HL-60 (cell line): Measurements from ENCODE around the gene COPS9.

ENCODE experiments used
- GABPA ChIP-seq: IDR thresholded peaks from 2 replicates; pipeline ENCODE4 v1.6.1; 2012; ENCODE audit warnings: low read depth
- POLR2AphosphoS5 ChIP-seq: IDR thresholded peaks from 2 replicates; pipeline ENCODE4 v1.6.1; 2012; ENCODE audit warnings: low read depth
- SPI1 ChIP-seq: IDR thresholded peaks from 2 replicates; pipeline ENCODE4 v1.6.1; 2012; ENCODE audit warnings: low read depth, mild to moderate bottlenecking, borderline replicate concordance
- TF ChIP-seq, protein P1 (sequence below): IDR thresholded peaks from 2 replicates; pipeline ENCODE4 v1.6.1; 2012; ENCODE audit warnings: low read depth; ENCODE audit not compliant: insufficient replicate concordance
- TF ChIP-seq, protein P2 (sequence below): IDR thresholded peaks from one replicate; pipeline ENCODE4 v1.5.1; 2011; ENCODE audit warnings: low read length, control low read depth, inconsistent platforms; ENCODE audit not compliant: insufficient read depth

DNA sequence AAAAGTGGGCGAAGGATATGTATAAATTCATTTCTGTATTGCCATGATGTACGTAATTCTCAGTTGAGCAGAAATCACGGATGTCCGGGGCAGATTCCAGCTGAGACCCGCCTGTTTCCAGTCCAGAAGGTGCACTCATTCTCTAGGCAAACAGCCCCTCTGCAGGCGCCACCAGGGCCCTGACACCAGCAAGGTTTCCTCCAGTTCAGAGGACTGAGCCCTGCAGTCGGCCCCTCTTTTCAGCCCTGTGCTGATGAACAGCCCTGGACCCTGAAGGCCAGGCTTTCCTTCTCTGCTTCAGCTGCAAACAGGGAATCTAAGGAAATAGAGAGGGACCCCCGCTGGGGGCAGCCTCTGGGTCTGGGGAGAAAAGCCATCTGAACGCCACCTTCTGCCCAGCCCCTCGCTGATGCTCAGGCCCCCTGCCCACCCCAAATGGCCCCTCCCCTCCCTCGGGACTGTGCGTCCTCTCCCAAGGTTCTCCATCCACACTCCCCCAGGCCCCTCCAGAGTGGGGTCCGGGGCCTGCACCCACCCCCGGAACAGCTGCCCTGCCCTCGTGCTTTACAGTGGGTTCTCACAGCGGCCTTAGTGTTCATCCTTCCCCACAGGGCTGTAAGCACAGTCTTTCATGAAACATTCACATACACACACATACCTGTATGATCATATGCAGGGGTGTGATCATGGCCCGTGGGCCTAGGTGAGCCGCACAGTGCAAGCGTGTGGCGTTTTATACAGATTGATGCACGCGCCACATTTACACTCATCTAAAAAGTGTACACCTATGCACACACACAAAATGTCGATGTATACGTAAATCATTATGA is 12.1 kb downstream of the COPS9 start:
- TF ChIP-seq, protein P1, sequence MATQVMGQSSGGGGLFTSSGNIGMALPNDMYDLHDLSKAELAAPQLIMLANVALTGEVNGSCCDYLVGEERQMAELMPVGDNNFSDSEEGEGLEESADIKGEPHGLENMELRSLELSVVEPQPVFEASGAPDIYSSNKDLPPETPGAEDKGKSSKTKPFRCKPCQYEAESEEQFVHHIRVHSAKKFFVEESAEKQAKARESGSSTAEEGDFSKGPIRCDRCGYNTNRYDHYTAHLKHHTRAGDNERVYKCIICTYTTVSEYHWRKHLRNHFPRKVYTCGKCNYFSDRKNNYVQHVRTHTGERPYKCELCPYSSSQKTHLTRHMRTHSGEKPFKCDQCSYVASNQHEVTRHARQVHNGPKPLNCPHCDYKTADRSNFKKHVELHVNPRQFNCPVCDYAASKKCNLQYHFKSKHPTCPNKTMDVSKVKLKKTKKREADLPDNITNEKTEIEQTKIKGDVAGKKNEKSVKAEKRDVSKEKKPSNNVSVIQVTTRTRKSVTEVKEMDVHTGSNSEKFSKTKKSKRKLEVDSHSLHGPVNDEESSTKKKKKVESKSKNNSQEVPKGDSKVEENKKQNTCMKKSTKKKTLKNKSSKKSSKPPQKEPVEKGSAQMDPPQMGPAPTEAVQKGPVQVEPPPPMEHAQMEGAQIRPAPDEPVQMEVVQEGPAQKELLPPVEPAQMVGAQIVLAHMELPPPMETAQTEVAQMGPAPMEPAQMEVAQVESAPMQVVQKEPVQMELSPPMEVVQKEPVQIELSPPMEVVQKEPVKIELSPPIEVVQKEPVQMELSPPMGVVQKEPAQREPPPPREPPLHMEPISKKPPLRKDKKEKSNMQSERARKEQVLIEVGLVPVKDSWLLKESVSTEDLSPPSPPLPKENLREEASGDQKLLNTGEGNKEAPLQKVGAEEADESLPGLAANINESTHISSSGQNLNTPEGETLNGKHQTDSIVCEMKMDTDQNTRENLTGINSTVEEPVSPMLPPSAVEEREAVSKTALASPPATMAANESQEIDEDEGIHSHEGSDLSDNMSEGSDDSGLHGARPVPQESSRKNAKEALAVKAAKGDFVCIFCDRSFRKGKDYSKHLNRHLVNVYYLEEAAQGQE = no peak
- TF ChIP-seq, protein P2, sequence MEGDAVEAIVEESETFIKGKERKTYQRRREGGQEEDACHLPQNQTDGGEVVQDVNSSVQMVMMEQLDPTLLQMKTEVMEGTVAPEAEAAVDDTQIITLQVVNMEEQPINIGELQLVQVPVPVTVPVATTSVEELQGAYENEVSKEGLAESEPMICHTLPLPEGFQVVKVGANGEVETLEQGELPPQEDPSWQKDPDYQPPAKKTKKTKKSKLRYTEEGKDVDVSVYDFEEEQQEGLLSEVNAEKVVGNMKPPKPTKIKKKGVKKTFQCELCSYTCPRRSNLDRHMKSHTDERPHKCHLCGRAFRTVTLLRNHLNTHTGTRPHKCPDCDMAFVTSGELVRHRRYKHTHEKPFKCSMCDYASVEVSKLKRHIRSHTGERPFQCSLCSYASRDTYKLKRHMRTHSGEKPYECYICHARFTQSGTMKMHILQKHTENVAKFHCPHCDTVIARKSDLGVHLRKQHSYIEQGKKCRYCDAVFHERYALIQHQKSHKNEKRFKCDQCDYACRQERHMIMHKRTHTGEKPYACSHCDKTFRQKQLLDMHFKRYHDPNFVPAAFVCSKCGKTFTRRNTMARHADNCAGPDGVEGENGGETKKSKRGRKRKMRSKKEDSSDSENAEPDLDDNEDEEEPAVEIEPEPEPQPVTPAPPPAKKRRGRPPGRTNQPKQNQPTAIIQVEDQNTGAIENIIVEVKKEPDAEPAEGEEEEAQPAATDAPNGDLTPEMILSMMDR = no peak
- TF ChIP-seq POLR2AphosphoS5 (no peak), GABPA (no peak), SPI1 (no peak)
